Stimulated activated CD8-positive, alpha-beta memory T cell treated with anti-CD3 and anti-CD28 coated beads, Interleukin-2, amount 100 ng/mL, for 1 hour (primary cell): ENCODE results near the gene PCGF2.

ENCODE experiments used
- DNase-seq, 2 donors: peaks; one replicate each; pipeline ENCODE4 v3.0.0-alpha.2; 2020; ENCODE audit warnings: low read depth in 2 of 2

PCGF2 gene

GRCh38 chr17:38703742-38704605 is 44.2 kb downstream of the PCGF2 start:
- DNase-seq, result peak in 1 of 2 donors; percentile 54

- DNase-seq, result no peak
These were observed 45.0 kb downstream of the PCGF2 start for GRCh38 chr17:38702916-38703741.

DNA sequence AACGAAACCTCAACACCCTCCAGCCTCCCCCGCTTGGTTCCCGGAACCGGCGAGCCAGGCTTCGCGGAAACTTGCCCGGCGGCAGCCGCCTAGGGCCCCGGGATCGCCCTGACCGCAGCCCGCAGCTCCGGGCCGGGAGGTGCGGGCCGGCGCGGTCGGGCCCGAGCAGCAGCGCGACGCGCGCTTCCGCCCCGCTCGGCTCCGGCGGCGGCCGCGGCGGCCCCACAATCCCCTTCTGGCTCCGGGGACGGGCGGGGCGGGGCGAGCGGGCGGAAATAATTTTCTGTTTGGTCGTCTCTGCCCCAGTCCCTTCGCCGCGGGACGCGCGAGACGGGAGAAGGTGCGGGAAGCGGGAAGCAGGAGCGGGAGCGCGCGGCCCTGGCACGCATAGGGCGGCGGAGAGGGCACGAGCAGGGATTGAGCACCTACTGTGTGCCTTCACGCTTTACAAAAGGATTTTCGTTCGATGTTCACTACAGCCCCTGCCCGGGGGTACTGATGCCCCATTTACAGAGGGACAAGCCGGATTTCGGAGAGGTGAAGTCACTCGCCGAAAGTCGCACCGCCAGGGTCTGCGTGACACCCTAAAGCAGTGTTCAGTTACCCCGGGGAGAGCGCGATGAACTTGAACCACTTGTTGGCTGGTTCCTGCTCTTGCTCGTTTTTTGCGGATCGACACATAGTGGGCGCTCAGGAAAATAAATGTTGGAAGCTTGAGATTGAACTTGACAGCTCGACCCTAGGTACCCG is 45.8 kb downstream of the PCGF2 start:
- peak; percentile 65 to 68 for DNase-seq

DNA sequence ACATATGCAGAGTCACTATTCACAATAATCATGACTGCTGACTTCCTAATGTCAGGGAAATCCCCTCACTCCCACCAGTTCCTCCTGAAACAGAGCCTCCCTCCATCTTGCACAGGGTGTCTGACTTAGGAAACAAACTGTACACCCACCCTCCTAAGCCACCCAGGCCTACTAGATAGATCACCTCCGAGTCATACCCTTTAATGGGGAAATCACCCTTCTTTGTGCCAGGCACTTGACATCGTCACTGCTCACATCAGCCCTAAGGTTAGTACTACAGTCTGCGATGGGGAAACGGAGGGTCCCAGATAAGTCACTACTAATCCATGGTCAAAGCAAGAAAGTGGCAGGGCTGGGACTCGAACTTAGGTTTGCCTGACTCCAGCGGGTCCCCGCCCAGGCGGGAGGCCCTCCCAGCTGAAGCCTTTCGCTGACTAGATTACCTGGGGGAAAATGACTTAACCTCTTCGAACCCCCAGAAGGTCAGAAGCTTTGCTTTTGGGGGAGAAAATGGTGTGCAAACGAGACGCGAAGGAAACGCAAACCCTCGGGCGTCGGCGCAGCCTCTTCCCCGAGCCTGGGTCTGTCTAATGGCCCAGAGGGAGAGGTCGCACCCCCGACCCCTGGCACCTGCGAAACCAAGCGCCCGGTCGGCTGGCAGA is 46.5 kb downstream of the PCGF2 start:
- no peak for DNase-seq

DNA sequence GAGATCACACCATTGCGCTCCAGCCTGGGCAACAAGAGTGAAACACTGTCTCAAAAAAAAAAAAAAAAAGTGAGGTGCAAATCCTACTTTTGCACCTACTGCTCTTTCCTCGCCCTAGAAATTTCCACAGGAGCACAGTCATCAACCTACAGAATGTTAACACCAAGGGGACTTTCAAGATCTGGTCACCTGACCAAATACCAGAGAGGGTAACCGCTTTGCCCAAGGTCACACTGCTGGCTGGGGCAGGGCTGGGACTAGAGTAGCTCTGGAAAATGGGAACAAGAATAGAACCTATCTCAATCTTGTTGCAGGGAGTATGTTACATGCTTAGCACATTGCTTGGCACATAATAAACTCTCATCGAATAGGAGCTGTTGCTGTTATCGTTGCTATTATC is 49.4 kb downstream of the PCGF2 start:
- DNase-seq, result no peak

- no peak for DNase-seq
These were observed 50.9 kb downstream of the PCGF2 start for GRCh38 chr17:38697061-38697820.

DNA sequence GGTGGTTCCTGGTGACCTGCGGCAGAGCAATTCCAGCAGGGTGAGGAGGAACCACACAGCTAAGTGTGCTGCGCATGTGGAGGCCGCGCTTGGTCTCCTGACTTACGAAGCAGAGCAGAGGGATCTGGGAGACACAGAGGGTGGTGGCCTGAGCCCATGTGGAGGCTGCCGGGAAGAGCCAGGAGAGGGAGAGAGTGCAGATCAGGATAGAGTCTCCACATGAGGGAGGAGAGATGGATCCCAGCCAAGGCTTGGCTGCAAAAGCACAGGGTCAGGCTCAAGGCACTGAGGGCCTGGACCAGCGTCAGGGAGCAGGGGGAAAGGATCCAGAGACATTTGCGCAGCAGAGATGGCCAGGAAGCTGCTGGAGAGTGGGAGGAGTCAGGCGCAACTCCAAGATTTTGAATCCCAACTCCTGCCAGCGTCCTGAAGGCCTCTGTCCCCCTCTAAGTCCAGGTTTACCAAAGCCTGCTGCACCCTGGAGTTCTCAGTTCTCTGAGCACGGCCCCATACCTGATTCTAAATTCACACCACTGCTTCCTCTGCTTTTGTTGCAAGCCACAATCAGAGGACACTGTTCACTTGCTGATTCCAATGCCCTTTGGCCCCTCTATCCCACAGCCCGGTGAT is 54.3 kb downstream of the PCGF2 start:
- no peak for DNase-seq

DNA sequence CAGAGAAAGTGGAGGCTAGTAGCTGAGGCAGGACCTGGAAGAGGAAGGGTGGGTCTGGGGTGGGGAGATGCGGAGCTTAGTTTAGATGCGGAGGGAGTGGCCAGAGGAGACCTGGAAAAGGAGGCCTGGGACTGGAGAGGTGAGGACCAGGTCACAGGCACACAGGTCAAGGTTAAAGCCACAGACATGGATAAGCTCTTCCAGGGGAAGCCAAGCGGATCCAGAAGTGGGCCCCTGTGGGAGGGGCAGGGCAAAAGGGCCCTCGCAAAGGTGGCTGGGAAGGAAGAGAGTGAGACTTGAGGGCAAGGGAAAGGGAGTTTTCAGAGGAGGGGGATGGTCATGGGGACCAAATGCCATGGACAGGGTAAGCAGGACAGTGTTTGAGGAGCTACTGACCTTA is 57.0 kb downstream of the PCGF2 start:
- no peak for DNase-seq

GRCh38 chr17:38690386-38690785 is 57.8 kb downstream of the PCGF2 start:
- DNase-seq, result no peak

DNA sequence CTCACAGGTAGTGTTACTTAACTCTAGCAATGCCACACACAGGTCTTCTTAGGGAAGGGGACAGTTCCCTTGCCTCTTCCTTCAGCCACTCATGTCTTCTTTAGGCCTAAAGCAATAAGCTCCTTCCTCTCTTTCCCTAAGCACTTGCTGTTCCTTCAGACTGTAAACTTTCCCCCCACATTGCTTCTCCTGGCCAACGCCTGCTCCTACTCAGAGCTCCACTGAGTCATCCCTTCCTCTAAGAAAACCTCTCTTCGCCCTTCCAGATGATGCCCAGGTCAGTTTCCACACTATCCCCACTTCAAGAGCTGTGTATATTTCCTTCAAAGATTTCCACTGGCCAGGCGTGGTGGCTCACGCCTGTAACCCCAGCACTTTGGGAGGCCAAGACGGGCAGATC is 60.9 kb downstream of the PCGF2 start:
- DNase-seq, result no peak

GRCh38 chr17:38685491-38685890 is 62.6 kb downstream of the PCGF2 start:
- no peak for DNase-seq
